Body of pancreas (tissue), 4 donors: Measurements from ENCODE around the gene CD40. TPM values are rescaled to one million over a fixed set of nuclear protein-coding genes. Genes with fewer than 3 reads are reported as not detected.

ENCODE experiments used
- ATAC-seq: fragments of 150-250 bp; one replicate; pipeline ENCODE4 v1.9.1; 2016
- DNase-seq, 4 donors: peaks; one replicate each; pipeline ENCODE4 v3.0.0-alpha.2; 2019
- H3K27ac ChIP-seq, 4 donors: fragments of 200-600 bp; sonication (generic); 1 replicate in 3 of 4; 2 replicates in 1 of 4; pipeline versions ENCODE4 v1.5.1 to v1.6.1; 2016 to 2019; ENCODE audit warnings: mild to moderate bottlenecking in 1 of 4, mixed read lengths in 1 of 4, moderate library complexity in 1 of 4
- H3K27me3 ChIP-seq, 2 donors: fragments of 200-600 bp; sonication (generic); one replicate each; pipeline ENCODE4 v1.6.0; 2016; ENCODE audit warnings: mild to moderate bottlenecking in 1 of 2
- H3K36me3 ChIP-seq, 2 donors: fragments of 200-600 bp; sonication (generic); replicated peaks in 1 of 2; 2 replicates each; pipeline ENCODE4 v1.5.1; 2016; ENCODE audit warnings: low read depth in 2 of 2; ENCODE audit not compliant: insufficient read depth in 1 of 2
- H3K4me1 ChIP-seq: fragments of 200-600 bp; sonication (generic); one replicate; pipeline ENCODE4 v1.6.0; 2016
- H3K4me3 ChIP-seq, 2 donors: fragments of 200-600 bp; sonication (generic); 1 replicate in 1 of 2; 2 replicates in 1 of 2; pipeline ENCODE4 v1.5.1; 2016 to 2019
- H3K9me3 ChIP-seq, 3 donors: fragments of 200-600 bp; sonication (generic); 1 replicate in 2 of 3; 2 replicates in 1 of 3; pipeline ENCODE4 v1.5.1; 2016
- POLR2A ChIP-seq, 3 donors: fragments of 450-650 bp; IDR thresholded peaks; one replicate each; pipeline ENCODE4 v1.6.1; 2016; ENCODE audit warnings: antibody characterized with exemption in 3 of 3, mild to moderate bottlenecking in 2 of 3
- WGBS, 2 donors: methylation state at CpG; one replicate each; pipeline ENCODE4 v1.1.5; 2017; 5-methylcytosine and 5-hydroxymethylcytosine counted together
- intact Hi-C: fragments of 100-400 bp; cut with DNase I; formaldehyde crosslinking; loops from one replicate; pipeline ENCODE4 v1.15.1; 2023
- total RNA-seq, 2 donors: library from RNA; depleted of rRNA; stranded (reverse); fragments of >200 nt; gene quantifications; one replicate each; pipeline ENCODE4 v1.1.0, GENCODE V29; 2016
- TF ChIP-seq, protein P1 (sequence below), 7 experiments: fragments of 450-650 bp in 4 of 7; fragments of 200-600 bp in 3 of 7; sonication (generic) in 3 of 7; IDR thresholded peaks; one replicate each; pipeline ENCODE4 v1.5.1; 2016 to 2019; ENCODE audit warnings: antibody characterized with exemption in 7 of 7

CD40 gene
- total RNA-seq, 2 donors from 2014 or later, result 8.9 to 14.5 TPM

- WGBS, 2 donors, result 74 to 77% methylated on average over 7 of the region's 7 CpGs
These were observed 16.6 kb downstream of the CD40 start for GRCh38 chr20:46134716-46135115.

DNA sequence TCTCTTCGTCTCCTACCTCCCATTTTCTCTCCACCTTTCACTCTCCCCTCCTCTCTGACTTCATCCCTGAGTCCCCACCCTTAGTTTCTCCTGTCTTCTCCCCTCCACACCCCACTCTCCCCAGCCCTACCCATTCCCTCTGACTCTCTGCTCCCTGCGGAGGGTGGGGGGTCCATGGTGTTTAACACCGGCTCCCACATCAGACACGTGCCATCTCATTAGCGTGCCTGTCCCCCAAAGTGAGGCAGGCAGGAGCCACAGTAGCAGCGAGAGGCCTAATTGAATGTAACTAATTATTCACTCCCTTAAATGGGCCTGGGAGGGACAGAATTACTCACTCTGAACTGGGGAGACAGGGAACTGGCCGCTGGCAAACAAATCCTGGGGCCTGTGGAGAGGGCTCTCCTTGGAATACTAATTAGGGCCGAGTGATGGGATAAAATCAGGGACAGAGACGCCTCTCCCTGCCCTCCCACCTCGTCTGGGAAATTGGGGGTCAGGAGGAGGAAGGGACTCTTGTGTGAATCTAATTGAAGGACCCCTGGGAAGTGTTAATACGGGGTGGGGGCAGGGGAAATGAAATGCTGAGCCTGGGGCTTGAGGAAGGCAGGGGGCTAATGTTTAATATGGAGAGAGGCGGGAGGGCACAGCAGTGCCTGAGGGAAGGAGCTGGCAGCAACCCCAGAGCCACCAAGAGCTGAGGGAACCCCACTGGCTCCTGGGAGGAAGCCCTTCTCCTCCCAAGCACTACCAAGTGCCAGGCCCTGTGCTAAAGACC lies 17.9 kb downstream of the CD40 start:
- DNase-seq, result no peak
- Histone ChIP-seq H3K4me3 (no peak overlapping the region), H3K27me3 (no peaks in the 10 kb centered on the region), H3K36me3 (no peaks in the 10 kb centered on the region), H3K4me1 (peaks cover 12% of the 10 kb centered on the region), H3K27ac (no peak overlapping the region), H3K9me3 (no peaks in the 10 kb centered on the region)
- no peak for ATAC-seq
- intact Hi-C loops, result no loop called here
- WGBS, 2 donors, result 47 to 58% methylated on average over 12 of the region's 12 CpGs
- no peak for TF ChIP-seq POLR2A (IDR thresholded peaks at IDR 0.05)
- TF ChIP-seq, protein P1, sequence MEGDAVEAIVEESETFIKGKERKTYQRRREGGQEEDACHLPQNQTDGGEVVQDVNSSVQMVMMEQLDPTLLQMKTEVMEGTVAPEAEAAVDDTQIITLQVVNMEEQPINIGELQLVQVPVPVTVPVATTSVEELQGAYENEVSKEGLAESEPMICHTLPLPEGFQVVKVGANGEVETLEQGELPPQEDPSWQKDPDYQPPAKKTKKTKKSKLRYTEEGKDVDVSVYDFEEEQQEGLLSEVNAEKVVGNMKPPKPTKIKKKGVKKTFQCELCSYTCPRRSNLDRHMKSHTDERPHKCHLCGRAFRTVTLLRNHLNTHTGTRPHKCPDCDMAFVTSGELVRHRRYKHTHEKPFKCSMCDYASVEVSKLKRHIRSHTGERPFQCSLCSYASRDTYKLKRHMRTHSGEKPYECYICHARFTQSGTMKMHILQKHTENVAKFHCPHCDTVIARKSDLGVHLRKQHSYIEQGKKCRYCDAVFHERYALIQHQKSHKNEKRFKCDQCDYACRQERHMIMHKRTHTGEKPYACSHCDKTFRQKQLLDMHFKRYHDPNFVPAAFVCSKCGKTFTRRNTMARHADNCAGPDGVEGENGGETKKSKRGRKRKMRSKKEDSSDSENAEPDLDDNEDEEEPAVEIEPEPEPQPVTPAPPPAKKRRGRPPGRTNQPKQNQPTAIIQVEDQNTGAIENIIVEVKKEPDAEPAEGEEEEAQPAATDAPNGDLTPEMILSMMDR (IDR thresholded peaks at IDR 0.05), result no peak

More at GRCh38 chr20:46134716-46135115, 16.6 kb downstream of the CD40 start:
- intact Hi-C loops, result loop anchor here (5.0 kb wide), 1 partner anchor 213 kb away; no protein-coding TSS in a partner anchor
- Histone ChIP-seq H3K27ac (no peak overlapping the region), H3K9me3 (no peaks in the 10 kb centered on the region), H3K36me3 (no peaks in the 10 kb centered on the region), H3K27me3 (no peaks in the 10 kb centered on the region), H3K4me1 (peaks cover 7% of the 10 kb centered on the region), H3K4me3 (no peak overlapping the region)
- TF ChIP-seq POLR2A (IDR thresholded peaks at IDR 0.05), result no peak
- TF ChIP-seq, protein P1 (IDR thresholded peaks at IDR 0.05), result no peak
- DNase-seq (no peak), ATAC-seq (no peak)

DNA sequence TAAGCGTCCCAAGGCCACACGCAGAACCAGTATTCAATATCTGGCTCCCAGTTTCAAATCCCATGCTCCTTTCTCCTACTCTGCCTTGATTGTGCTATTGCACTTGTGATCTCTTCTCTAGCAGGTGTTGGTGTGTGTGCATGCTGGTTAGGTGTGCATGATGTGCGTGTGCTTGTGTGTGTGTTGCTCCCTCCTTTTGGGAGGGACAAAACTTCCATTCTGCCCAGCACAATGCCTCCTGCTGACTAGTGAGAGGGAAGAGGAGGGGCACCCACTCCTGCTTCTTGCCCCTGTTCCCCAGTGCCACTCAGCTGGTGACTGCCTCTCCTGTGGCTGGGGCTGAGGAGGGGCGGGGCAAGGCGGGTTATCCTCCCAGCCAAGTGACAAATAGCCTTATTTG lies 19.7 kb downstream of the CD40 start:
- DNase-seq (no peak), ATAC-seq (no peak)
- Histone ChIP-seq H3K27me3 (no peaks in the 10 kb centered on the region), H3K9me3 (no peaks in the 10 kb centered on the region), H3K27ac (no peak overlapping the region), H3K4me1 (peaks cover 7% of the 10 kb centered on the region), H3K4me3 (no peak overlapping the region), H3K36me3 (no peaks in the 10 kb centered on the region)
- intact Hi-C loops, result no loop called here
- TF ChIP-seq POLR2A (IDR thresholded peaks at IDR 0.05), result no peak
- TF ChIP-seq, protein P1 (IDR thresholded peaks at IDR 0.05), result no peak
- 56 to 71% methylated on average over 5 of the region's 5 CpGs for WGBS, 2 donors

DNA sequence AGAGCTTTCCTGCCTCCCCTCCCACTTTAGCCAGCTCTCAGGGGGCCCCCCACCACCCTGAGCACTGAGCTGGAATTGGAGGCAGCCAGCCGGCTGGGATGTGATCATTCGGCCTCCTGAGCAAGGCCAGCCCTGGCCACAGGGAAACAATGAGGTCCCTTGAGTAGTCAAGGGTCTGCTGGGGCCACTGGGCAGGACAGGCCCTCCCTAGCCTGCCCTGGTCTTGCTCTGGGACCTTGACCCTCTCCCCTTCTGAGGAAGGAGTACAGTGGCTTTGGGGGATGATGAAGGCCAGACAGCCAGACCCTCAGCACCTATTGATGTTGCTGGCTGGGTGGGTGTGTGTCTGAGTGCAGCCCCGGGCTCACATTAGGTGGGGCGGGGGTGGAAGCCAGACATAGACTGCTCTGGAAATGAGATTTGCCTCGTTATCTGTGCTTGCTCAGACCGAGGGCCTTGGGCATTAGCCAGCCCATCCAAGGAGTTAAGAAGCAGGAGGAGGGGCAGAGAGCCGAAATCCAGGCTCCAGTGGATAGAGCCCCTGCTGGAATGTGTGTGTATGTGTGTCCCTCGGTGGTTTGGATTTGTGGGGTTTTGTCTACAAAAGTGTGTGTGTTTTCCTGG lies 21.3 kb downstream of the CD40 start:
- DNase-seq, result no peak
- Histone ChIP-seq H3K9me3 (no peaks in the 10 kb centered on the region), H3K36me3 (no peaks in the 10 kb centered on the region), H3K4me3 (no peak overlapping the region), H3K27ac (no peak overlapping the region), H3K27me3 (no peaks in the 10 kb centered on the region), H3K4me1 (peaks cover 6% of the 10 kb centered on the region)
- WGBS, 2 donors, result 30 to 47% methylated on average over 6 to 8 of the region's 8 CpGs
- no peak for ATAC-seq
- intact Hi-C loops, result no loop called here
- no peak for TF ChIP-seq POLR2A (IDR thresholded peaks at IDR 0.05)
- TF ChIP-seq, protein P1 (IDR thresholded peaks at IDR 0.05), result no peak
